ENCODE results near the gene CELF5. TPM values are rescaled to one million over a fixed set of nuclear protein-coding genes. Genes with fewer than 3 reads are reported as not detected.
"Not testable (repeated sequence)": the region's sequence is repeated elsewhere in the genome, so short reads cannot be mapped to it uniquely, and the experiment has no call there.

CELF5 gene
- total and polyA plus RNA-seq, 10 of the 15 experiments (the other 5 are each of a cell fraction or from before 2014, with no cell fraction given), result 0.01 to 0.04 TPM; not detected in 8

GRCh38 chr19:3300566-3300965, 76.1 kb downstream of the CELF5 start:
- BruUV-seq (replicated peaks); H2AFZ ChIP-seq (ENCODE audit: control insufficient read depth, low read depth, low read length); DNase-seq (ENCODE audit: low read depth, low spot score); FAIRE-seq; H3K4me2 ChIP-seq (ENCODE audit: control insufficient read depth, insufficient read depth); H3K79me2 ChIP-seq (ENCODE audit: control insufficient read depth, insufficient read depth, low read length); in situ Hi-C loops (cut with MboI); H3K4me1 ChIP-seq (ENCODE audit: control insufficient read depth, insufficient read depth, low read length); H3K27me3 ChIP-seq (replicated peaks in 1 of 2; ENCODE audit: control insufficient read depth in 2 of 2, insufficient read depth in 2 of 2, low read length in 1 of 2); SMC1A ChIA-PET (ENCODE audit: uncharacterized antibody, unreplicated experiment); ATAC-seq; intact Hi-C loops (cut with micrococcal nuclease; ENCODE audit: unreplicated experiment); H3K36me3 ChIP-seq (ENCODE audit: control insufficient read depth in 2 of 2, insufficient read depth in 2 of 2, low read length in 1 of 2); H3K27ac ChIP-seq (ENCODE audit: control insufficient read depth, insufficient read depth); H4K20me1 ChIP-seq (ENCODE audit: control insufficient read depth, insufficient read depth); H3K4me3 ChIP-seq; H3K9ac ChIP-seq (ENCODE audit: control insufficient read depth, insufficient read depth, low read length); POLR2A ChIA-PET; H3K9me3 ChIP-seq (replicated peaks; ENCODE audit: control insufficient read depth, insufficient read depth, low read length): not testable (repeated sequence)
- 43% methylated on average over 8 of the region's 8 CpGs for WGBS (ENCODE audit: insufficient coverage, insufficient replicate concordance, low lambda C conversion rate, missing lambda C conversion rate)
- ChIA-PET RAD21 (ENCODE audit: unreplicated experiment) (interaction anchor here (0.5 to 0.6 kb wide), 2 partner anchors 38 to 196 kb away, joined by 3 to 4 read pairs; no protein-coding TSS in a partner anchor), CTCF (interaction anchor here (0.6 kb wide), 1 partner anchor 160 kb away, joined by 4 read pairs; no protein-coding TSS in a partner anchor)

- 29% methylated on average over 3 of the region's 3 CpGs for WGBS (ENCODE audit: insufficient coverage, insufficient replicate concordance, low lambda C conversion rate, missing lambda C conversion rate)
- Histone ChIP-seq H3K4me1 (ENCODE audit: control insufficient read depth, insufficient read depth, low read length) (no peaks in the 10 kb centered on the region), H3K36me3 (ENCODE audit: control insufficient read depth in 2 of 2, insufficient read depth in 2 of 2, low read length in 1 of 2) (no peaks in the 10 kb centered on the region), H3K27ac (ENCODE audit: control insufficient read depth, insufficient read depth) (no peak overlapping the region), H3K4me3 (no peak overlapping the region), H2AFZ (ENCODE audit: control insufficient read depth, low read depth, low read length) (no peak overlapping the region), H3K27me3 (replicated peaks in 1 of 2; ENCODE audit: control insufficient read depth in 2 of 2, insufficient read depth in 2 of 2, low read length in 1 of 2) (no peaks in the 10 kb centered on the region), H3K9ac (ENCODE audit: control insufficient read depth, insufficient read depth, low read length) (no peak overlapping the region), H3K4me2 (ENCODE audit: control insufficient read depth, insufficient read depth) (no peak overlapping the region), H3K79me2 (ENCODE audit: control insufficient read depth, insufficient read depth, low read length) (no peaks in the 10 kb centered on the region), H3K9me3 (replicated peaks; ENCODE audit: control insufficient read depth, insufficient read depth, low read length) (no peaks in the 10 kb centered on the region; the same call in 2 of the 3 replicates), H4K20me1 (ENCODE audit: control insufficient read depth, insufficient read depth) (no peaks in the 10 kb centered on the region)
- TF ChIP-seq YY1 (IDR thresholded peaks at IDR 0.05; ENCODE audit: low read depth, low read length), result 0 out of 2 replicates have a peak, but pooled peaks have one; percentile 40
- TF ChIP-seq SIX5 (IDR thresholded peaks at IDR 0.05; ENCODE audit: low read depth, low read length, severe bottlenecking), result no peak
- SMC1A ChIA-PET (ENCODE audit: uncharacterized antibody, unreplicated experiment), result no interaction called here
- CTCF ChIA-PET, result interaction anchor here (1.4 to 2.7 kb wide), 4 partner anchors 127 to 183 kb away, joined by 3 to 12 read pairs (median 4); no protein-coding TSS in a partner anchor
- in situ Hi-C loops (cut with MboI) (no loop called here), intact Hi-C loops (cut with micrococcal nuclease; ENCODE audit: unreplicated experiment) (no loop called here)
- no peak for DNase-seq (ENCODE audit: low read depth, low spot score)
- RAD21 ChIA-PET (ENCODE audit: unreplicated experiment), result no interaction called here
- no peak for ATAC-seq
- BruUV-seq (replicated peaks), result no TSS peak
- FAIRE-seq, result no peak
- POLR2A ChIA-PET, result interaction anchor here (0.6 kb wide), 1 partner anchor 65 kb away, joined by 5 read pairs; no protein-coding TSS in a partner anchor
Measured at GRCh38 chr19:3302755-3303154, 78.3 kb downstream of the CELF5 start.
